Gastroesophageal sphincter (tissue), 3 donors: ENCODE data around the gene TMEM131.

Experiments used
- CTCF ChIP-seq, 4 experiments: fragments of 200-600 bp in 2 of 4; fragments of 450-650 bp in 2 of 4; sonication (generic) in 1 of 4; IDR thresholded peaks; one replicate each; pipeline ENCODE4 v1.5.1; 2017 to 2019; ENCODE audit warnings: antibody characterized with exemption in 4 of 4, mild to moderate bottlenecking in 2 of 4, moderate library complexity in 2 of 4
- EP300 ChIP-seq: sonication (generic); formaldehyde crosslinking; IDR thresholded peaks from one replicate; pipeline ENCODE4 v1.6.1; 2017; ENCODE audit warnings: antibody characterized with exemption, mild to moderate bottlenecking
- POLR2A ChIP-seq, 2 donors: fragments of 450-650 bp; IDR thresholded peaks; one replicate each; pipeline ENCODE4 v1.6.1; 2017; ENCODE audit warnings: antibody characterized with exemption in 2 of 2, mild to moderate bottlenecking in 2 of 2, moderate library complexity in 1 of 2

DNA sequence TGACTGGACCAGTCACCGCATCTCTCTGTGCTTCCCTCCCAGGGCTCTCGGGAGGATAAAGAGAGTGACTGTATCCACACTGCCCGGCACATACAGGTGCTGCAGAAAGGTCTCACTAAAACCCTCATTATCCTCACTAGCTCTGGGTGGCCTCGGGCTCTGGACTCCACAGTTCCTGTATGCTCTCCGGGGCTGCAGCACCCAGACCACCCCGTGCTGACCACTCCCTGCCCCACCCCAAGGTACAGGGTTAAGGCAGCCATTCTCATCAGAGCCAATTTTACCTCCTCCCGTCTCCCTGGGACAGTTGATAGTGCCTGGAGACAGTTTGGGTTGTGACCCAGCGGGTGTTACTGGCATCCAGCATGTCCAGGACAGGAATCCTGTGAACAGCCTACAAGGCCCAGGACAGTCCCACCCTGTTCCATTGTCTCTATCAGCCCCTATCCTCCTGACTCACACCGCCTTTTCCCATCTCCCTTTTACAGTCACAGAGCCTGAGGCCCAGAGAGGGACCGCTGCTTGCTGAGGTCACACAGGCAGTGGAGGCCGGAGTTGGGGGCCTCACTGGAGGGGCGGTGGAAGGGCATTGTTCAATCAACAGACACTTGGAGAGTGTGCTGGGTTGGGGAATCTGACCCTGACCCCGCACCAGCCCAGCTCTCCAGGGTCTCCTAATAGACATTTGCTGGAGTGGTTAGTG is 280.6 kb downstream of the TMEM131 start:
- no peak for TF ChIP-seq CTCF (IDR thresholded peaks at IDR 0.05)
- no peak for TF ChIP-seq POLR2A (IDR thresholded peaks at IDR 0.05)
- TF ChIP-seq EP300: no peak
